Lung (tissue), 12 donors: Measurements from ENCODE around the gene RCBTB2. TPM values are rescaled to one million over a fixed set of nuclear protein-coding genes. Genes with fewer than 3 reads are reported as not detected.

Experiments
- ATAC-seq: fragments of 200-7000 bp; cut with Tn5 transposase; one replicate; pipeline ENCODE4 v1.9.1; 2020; ENCODE audit warnings: moderate number of reproducible peaks; ENCODE audit not compliant: insufficient read depth, low FRiP score
- DNase-seq, 3 donors: peaks; one replicate each; pipeline ENCODE4 v3.0.0-alpha.2; 2013 to 2017
- H3K27ac ChIP-seq, 2 donors: one replicate each; pipeline ENCODE4 v1.5.1; 2013; ENCODE audit warnings: mild to moderate bottlenecking in 2 of 2, moderate library complexity in 2 of 2, control low read depth in 1 of 2, inconsistent platforms in 1 of 2, low read depth in 1 of 2, low read length in 1 of 2
- H3K27me3 ChIP-seq, 3 donors: one replicate each; pipeline ENCODE4 v1.5.1; 2013; ENCODE audit warnings: low read length in 2 of 3; ENCODE audit not compliant: control insufficient read depth in 3 of 3, insufficient read depth in 3 of 3
- H3K36me3 ChIP-seq, 4 donors: one replicate each; pipeline ENCODE4 v1.5.1; 2013; ENCODE audit warnings: low read length in 4 of 4, mild to moderate bottlenecking in 1 of 4, moderate library complexity in 1 of 4; ENCODE audit not compliant: control insufficient read depth in 4 of 4, insufficient read depth in 4 of 4
- H3K4me1 ChIP-seq, 5 donors: one replicate each; pipeline ENCODE4 v1.5.1; 2013; ENCODE audit warnings: low read length in 5 of 5, mild to moderate bottlenecking in 2 of 5, moderate library complexity in 1 of 5; ENCODE audit not compliant: control insufficient read depth in 5 of 5, insufficient read depth in 5 of 5
- H3K4me3 ChIP-seq: one replicate; pipeline ENCODE4 v1.5.1; 2013; ENCODE audit warnings: mild to moderate bottlenecking, control low read depth, moderate library complexity
- H3K9ac ChIP-seq, 2 donors: one replicate each; pipeline ENCODE4 v1.5.1; 2013; ENCODE audit warnings: low read length in 2 of 2, control low read depth in 1 of 2; ENCODE audit not compliant: insufficient read depth in 1 of 2
- H3K9me3 ChIP-seq, 4 donors: one replicate each; pipeline ENCODE4 v1.5.1; 2013; ENCODE audit warnings: low read length in 3 of 4, mild to moderate bottlenecking in 1 of 4, moderate library complexity in 1 of 4; ENCODE audit not compliant: control insufficient read depth in 4 of 4, insufficient read depth in 3 of 4
- WGBS, 2 donors: extraction: QIAGEN DNeasy Blood & Tissue Kit; methylation state at CpG; one replicate each; pipeline ENCODE4 v1.1.7; 2013; 5-methylcytosine and 5-hydroxymethylcytosine counted together
- polyA plus RNA-seq, 2 donors: library from polyadenylated mRNA; stranded (reverse); fragments of 200-250 nt; gene quantifications; one replicate each; pipeline ENCODE4 v1.2.1, GENCODE V29; 2013
- total RNA-seq, 2 donors: library from RNA; depleted of rRNA in 1 of 2; stranded (reverse); fragments of >200 nt in 1 of 2; gene quantifications; one replicate each; pipeline ENCODE4 v1.2.1, GENCODE V29; 2014 to 2021
- TF ChIP-seq, protein P1 (sequence below): IDR thresholded peaks from 2 replicates; pipeline ENCODE4 v1.5.1; 2012; ENCODE audit warnings: mild to moderate bottlenecking; ENCODE audit errors: control extremely low read depth, extremely low read depth
- donor health status: control.
- donor health status: control.
- donor health status: Bipolar disorder and iron deficiency.
- donor health status: healthy.
- donor health status: DM: yes; HTN: yes; CAD: no.

RCBTB2 gene
- total and polyA plus RNA-seq, 4 donors: 8.5 to 18.4 (median 12.1) TPM

DNA sequence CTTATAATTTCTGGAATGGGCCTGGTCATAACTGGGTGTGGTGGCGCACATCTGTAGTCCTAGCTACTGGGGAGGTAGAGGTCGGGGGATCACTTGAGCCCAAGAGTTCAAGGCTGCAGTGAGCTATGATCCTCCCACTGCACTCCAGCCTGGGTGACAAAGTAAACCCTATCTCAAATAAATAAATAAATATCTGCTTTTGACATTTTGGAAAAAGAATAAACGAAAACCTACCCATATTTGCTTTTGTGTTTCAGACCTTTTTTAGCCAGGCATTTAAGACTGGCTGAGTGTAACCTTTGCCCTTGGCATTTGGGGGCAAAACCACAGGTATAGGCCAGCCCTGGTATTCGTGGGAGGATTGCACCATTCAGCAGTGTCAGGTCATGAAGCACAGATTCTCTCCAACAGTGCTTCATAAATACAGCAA, 14.8 kb upstream of the RCBTB2 start:
- H3K27me3 ChIP-seq: no peaks in the 10 kb centered on the region
- peaks cover 0 to 15% (median 3%) of the 10 kb centered on the region in 4 donors for H3K9me3 ChIP-seq
- WGBS, 2 donors: 84% methylated on average over 4 of the region's 4 CpGs
- H3K27ac ChIP-seq: no peak overlapping the region
- no peak overlapping the region for H3K9ac ChIP-seq
- DNase-seq: no peak
- ATAC-seq: no peak
- no peak overlapping the region for H3K4me3 ChIP-seq
- H3K4me1 ChIP-seq: peaks cover 0 to 8% (median 0%) of the 10 kb centered on the region in 5 donors
- H3K36me3 ChIP-seq: no peaks in the 10 kb centered on the region
- TF ChIP-seq, protein P1, sequence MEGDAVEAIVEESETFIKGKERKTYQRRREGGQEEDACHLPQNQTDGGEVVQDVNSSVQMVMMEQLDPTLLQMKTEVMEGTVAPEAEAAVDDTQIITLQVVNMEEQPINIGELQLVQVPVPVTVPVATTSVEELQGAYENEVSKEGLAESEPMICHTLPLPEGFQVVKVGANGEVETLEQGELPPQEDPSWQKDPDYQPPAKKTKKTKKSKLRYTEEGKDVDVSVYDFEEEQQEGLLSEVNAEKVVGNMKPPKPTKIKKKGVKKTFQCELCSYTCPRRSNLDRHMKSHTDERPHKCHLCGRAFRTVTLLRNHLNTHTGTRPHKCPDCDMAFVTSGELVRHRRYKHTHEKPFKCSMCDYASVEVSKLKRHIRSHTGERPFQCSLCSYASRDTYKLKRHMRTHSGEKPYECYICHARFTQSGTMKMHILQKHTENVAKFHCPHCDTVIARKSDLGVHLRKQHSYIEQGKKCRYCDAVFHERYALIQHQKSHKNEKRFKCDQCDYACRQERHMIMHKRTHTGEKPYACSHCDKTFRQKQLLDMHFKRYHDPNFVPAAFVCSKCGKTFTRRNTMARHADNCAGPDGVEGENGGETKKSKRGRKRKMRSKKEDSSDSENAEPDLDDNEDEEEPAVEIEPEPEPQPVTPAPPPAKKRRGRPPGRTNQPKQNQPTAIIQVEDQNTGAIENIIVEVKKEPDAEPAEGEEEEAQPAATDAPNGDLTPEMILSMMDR: no peak

DNA sequence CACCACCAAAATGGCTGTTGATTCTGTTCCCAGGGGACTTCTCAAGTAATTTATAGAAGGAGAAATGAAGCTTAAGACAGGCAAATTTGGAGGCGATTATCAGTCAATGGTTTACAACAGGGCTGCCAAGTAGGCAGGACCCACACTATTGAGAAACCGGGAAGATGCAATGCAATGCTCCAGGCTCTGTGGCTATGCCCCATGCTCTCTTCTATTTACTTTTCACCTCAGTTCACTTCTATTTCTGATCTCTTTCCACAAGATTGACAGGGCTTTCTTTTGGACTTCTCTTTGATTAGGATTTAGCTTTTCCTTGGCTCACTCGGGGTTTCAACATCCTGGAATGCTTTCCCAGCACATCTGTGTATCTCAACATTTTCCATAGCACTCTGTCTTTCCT, 12.7 kb upstream of the RCBTB2 start:
- 85 to 86% methylated on average over 3 of the region's 3 CpGs for WGBS, 2 donors
- Histone ChIP-seq H3K9me3 (peaks cover 0 to 2% (median 0%) of the 10 kb centered on the region in 4 donors), H3K27me3 (no peaks in the 10 kb centered on the region), H3K36me3 (no peaks in the 10 kb centered on the region), H3K4me3 (no peak overlapping the region), H3K9ac (no peak overlapping the region), H3K27ac (no peak overlapping the region), H3K4me1 (peaks cover 0 to 16% (median 4%) of the 10 kb centered on the region in 5 donors)
- no peak for DNase-seq
- TF ChIP-seq, protein P1: no peak
- ATAC-seq: no peak

DNA sequence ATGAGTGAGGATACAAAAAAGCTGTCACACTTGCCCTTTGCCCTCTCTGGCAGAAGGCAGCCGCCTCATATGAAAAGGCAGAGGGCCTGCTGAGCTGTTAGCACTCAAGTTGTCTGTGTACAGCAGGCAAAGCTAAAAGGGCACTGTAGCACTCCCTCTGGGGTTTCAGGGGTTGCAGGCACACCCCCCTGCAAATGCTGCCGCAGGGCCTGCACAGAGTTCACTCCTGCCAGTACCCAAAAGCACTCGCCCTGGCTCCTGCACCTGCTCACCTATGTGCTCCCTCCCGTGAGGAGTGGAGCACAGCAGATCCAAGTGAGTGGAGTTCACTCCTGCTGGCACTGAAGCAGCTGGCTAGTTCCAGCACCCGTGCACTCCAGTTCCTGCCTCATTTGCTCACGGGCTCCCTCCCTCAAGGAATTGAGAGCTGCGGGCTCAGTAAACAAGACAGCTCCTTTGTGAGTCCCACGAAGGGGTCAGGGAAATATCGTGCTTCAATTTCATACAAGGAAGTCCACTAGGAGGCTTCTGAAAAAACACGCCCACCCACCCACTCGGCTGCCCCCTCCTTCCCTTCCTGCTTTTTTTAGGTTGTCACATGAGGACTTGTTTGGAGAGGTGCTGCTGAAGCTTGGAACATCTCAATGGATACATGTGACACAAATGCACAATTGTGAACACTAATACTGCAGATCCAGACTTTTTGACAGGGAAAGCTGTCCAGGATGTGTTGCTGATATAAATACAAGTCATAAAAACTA, 9.9 kb upstream of the RCBTB2 start:
- Histone ChIP-seq H3K4me1 (peaks cover 0 to 16% (median 4%) of the 10 kb centered on the region in 5 donors), H3K9me3 (no peaks in the 10 kb centered on the region), H3K27me3 (no peaks in the 10 kb centered on the region), H3K36me3 (no peaks in the 10 kb centered on the region), H3K4me3 (no peak overlapping the region), H3K27ac (peak overlapping the region; percentile 29 to 59), H3K9ac (no peak overlapping the region)
- 17 to 21% methylated on average over 11 of the region's 11 CpGs for WGBS, 2 donors
- DNase-seq (peak; percentile 53 to 81 (median 67)), ATAC-seq (peak; percentile 58)
- TF ChIP-seq, protein P1: no peak
